ELF-1 (cell line): ENCODE measurements around the gene DNAH7.

ENCODE experiments used
- DNase-seq: peaks from one replicate; pipeline ENCODE4 v3.0.0-alpha.2; 2016; ENCODE audit warnings: low read depth, low spot score

DNAH7 gene

DNA sequence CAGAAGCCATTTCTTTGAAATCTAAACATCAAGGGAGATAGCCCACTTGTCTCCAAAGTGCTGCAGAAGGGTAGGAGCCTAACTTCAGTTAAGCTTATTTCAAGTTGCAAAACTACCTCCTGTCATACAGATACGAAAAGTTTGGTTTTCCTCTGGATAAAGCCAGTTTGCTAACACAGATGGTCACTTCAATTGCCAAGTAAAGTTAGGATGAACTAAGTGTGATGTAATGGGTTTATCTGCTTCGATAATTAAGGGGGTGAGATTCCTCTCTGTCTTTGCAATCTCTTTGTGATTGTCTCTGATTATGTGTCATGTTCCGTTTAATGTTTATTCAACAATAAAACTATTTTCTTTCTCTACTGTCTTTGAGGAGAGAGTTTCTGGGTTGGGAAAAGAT lies 255.2 kb downstream of the DNAH7 start:
- no peak for DNase-seq

DNA sequence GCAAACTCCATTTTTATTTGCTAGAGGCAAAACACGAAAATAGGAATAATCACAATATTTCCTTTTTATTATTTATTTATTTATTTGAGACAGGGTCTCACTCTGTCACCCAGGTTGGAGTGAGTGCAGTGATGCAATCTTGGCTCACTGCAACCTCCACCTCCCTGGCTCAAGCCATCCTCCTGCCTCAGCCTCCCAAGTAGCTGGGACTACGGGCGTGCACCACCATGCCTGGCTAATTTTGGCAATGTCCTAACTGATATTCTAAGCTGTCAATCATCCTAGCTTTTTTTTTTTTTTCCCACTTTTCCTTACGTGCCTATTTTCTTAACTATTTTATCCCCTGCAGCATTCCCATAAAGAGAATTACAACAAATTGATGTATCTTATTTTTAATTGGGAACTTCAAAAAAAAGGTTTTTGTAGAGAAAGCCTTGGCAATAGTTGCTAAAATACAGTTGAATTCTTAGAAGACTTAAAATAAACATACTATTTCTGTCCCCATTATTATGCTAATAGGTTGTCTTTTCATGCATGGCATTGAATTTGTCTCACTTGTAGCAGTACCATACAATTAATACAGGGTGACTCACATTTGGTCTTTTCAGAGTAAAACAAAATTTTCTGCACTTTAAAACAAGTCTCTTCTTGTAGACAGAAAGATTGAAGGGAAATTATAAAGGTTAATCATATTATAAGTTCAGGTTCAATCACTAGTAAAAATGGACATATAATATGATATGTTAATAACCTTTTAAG lies 258.1 kb downstream of the DNAH7 start:
- DNase-seq = no peak

DNA sequence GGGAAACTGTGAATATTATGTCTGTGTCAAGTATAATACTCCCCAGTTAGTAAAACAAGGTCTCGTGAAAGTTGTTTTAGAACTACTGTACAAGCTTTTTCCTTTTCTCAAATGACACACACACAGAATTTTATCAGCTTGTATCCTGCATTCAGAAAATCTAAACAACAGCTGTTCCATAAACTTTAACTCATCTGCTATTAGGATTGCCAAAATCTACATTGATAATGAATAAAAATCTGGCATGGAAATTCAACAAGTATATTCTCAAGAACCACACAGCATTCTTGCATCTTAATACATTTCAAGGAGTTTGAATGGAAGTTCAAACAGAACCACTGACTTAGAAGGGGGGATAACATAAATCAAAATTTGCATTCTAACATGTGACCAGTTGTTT lies 260.4 kb downstream of the DNAH7 start:
- no peak for DNase-seq

DNA sequence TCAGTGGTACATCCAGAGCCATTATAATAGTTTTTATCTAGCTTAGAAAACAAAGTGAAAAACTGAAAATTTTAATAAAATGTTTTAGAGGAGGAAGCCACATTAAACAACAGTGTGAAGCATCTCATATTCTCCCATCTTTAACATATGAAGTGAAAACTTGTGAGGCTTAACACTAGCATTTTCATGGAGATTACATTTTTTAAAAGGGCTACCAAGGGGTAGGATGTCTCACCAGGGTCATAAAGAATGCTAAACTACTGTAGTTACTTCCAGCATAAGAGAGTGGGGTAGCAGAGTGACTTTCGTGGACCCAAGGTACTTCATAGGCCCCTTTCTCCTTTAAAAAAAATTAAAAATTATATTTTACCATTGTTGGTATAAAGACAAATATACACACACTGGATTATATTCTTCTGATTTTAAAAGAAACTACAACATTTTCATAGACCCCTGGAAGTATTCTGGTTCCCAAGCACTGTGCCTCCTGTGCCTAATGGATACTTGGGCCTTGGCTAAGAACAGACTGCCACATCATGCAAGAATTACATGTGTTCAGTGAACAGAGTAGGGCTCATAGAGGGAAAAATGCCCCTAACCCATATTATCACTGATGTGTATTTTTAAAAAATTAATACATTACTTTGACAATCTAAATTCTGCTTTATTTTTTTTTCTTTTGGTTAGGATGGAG lies 263.2 kb downstream of the DNAH7 start:
- DNase-seq = no peak

DNA sequence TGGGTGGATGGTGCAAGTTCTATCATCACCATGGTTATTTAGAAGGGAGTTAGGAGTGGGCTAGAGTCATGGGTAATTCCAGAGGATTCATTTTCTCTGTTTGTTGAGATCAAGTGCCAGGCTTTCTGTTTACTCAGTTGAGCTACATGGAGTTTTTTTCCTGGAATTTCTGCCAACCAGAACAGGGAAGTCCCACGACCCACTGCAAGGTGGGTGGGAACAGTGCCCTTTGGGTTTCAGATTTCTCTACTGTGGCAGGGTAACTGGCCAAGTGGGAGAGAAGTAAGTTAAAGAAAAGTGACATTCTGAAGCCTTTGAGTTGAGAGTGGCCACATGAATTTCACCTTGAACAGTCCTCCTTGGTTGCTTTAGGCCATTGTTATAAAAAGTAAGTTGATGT lies 272.8 kb downstream of the DNAH7 start:
- DNase-seq = no peak

DNA sequence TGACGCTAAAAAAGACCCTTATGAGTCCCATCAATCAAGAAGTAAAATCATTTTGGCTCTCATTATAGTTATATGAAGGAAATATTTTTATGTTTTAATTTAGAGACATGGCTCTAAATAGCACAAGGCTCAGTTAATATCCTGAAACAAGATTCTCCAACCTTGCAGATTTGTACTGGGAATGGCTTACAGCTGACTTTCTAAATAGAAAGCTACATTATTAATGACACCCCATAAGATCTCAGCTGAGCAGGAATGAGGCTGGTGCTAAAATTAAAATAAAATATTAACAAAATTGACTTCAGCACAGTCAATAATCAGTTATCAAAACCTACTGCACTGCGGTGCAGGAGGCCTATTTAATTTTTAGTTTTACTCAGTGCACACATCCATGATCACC lies 274.8 kb downstream of the DNAH7 start:
- no peak for DNase-seq

DNA sequence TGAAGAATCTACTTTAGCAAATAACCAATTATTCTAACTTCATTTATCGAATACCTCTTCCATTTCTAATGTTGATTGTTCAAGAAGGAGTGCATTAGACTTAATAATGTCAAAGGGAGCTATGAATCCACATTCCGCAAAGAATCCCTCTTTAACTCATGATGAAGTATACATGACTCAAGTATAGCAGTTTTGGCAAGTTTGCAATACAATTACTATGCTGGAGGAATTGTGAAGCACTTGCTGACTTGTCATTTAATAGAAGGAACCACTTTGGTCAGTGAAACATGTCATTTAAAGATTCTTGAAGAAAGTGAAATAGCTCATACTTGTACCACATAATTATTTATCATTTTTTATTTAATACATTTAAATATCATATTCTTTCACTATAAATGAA lies 286.5 kb downstream of the DNAH7 start:
- DNase-seq = no peak

DNA sequence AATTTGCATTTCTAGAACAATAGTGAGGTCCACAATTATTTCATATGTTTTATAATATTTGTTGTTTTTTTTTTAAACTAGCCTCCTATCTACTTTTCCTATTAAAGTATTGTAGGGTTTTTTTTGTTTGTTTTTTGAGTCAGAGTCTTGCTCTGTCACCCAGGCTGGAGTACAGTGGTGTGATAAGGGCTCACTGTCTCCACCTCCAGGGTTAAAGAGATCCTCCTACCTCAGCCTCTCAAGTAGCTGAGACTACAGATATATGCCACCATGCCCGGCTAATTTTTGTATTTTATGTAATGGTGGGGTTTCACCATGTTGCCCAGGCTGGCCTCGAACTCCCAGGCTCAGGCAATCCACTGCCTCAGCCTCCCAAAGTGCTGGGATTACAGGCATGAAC lies 289.1 kb downstream of the DNAH7 start:
- no peak for DNase-seq

DNA sequence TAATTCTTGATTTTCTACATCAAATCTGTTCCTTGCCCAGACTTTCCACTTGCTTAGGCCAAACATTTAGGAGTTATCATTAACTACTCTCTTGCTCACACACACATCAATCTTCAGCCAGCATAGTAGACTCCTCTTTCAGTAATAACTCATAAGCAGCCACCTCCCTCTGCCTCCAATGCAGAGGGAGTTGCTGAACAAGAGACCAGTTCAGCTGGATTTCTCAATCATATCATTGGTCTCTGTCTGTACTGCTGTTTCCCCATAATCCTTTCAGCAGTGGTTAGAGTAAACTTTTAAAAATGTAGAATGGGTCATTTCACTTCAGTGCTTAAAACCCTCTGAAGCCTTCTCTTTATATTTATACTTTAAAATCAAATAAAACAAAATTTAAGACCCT lies 298.7 kb downstream of the DNAH7 start:
- DNase-seq = no peak

DNA sequence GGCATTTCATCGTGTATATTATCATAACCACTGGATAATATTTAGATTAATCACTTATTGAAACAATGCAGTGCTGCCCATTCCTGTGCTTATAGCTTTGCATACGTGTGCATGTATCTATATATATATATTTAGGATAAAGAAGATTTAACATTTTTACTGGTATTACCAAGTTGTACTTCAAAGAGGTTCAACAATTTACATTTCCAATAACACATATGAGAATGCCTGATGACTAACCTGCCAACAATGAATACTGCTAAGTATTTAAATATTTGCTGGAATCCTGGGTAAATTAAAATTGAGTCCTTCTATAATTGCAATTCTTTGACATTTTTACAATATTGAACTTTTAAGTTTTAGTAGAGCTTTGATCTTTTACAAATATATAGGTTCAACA lies 300.2 kb downstream of the DNAH7 start:
- no peak for DNase-seq

DNA sequence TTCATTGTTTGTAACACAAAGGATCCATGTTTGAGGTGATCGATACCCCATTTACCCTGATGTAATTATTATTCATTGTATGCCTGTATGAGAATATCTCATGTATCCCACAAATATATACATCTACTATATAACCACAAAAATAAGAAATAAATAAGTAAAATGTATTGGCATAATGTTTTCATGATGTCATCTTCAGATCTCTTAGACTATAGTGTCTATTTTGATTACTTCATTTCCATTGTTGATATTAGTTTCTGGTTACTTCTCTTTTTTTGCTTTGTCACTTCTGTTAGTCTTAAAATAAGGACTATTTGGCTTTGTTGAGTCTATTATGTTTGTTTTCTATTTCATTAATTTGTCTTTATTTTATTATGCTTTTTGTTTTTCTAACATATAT lies 301.9 kb downstream of the DNAH7 start:
- DNase-seq = no peak

DNA sequence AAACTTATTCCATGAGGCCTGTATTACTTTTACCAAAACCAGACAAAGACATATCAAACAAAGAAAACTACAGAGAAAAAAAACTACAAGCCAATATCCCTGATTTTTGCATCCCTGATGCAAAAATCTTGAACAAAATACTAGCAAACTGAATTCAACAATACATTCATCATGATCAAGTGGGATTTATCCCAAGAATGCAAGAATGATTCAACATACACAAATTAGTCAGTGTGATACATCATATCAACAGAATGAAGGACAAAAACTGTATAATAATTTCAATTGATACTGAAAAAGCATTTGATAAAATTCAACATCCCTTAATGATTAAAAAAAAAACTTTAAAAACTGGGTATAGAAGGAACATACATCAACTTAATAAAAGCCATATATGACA lies 304.8 kb downstream of the DNAH7 start:
- DNase-seq = no peak

DNA sequence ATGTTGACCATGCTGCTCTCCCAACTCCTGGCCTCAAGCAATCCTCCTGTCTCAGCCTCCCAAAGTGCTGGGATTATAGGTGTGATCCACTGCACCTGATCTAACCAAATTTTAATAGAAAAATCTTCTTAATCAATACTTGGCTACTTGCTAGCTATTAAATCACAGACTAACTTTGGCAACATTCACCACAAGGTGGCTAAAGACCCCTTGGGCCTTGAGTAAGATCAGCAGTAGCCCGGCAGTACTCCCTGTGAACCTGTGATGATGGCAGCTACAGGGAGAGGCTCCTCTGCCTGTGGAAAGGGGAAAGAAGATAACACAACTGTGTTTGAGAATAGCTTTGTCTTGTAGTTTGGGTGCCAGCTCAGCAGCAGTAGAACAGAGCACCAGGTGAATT lies 308.8 kb downstream of the DNAH7 start:
- no peak for DNase-seq

DNA sequence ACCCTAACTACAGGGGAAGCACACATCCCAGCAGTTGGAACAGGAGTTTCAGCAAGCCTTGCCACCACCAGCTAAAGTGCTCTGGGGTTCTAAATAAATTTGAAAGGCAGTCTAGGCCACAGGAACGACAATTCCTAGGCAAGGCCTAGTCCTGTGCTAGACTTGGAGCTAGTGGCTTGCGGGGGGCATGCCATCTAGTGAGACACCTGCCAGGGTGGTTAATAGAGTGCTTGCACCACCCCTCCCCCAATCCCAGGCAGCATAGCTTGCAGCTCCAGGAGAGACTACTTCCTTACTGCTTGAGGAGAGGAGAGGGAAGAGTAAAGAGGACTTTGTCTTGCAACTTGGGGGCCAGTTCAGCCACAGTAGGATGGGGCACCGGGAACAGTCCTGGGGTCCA lies 309.8 kb downstream of the DNAH7 start:
- no peak for DNase-seq

DNA sequence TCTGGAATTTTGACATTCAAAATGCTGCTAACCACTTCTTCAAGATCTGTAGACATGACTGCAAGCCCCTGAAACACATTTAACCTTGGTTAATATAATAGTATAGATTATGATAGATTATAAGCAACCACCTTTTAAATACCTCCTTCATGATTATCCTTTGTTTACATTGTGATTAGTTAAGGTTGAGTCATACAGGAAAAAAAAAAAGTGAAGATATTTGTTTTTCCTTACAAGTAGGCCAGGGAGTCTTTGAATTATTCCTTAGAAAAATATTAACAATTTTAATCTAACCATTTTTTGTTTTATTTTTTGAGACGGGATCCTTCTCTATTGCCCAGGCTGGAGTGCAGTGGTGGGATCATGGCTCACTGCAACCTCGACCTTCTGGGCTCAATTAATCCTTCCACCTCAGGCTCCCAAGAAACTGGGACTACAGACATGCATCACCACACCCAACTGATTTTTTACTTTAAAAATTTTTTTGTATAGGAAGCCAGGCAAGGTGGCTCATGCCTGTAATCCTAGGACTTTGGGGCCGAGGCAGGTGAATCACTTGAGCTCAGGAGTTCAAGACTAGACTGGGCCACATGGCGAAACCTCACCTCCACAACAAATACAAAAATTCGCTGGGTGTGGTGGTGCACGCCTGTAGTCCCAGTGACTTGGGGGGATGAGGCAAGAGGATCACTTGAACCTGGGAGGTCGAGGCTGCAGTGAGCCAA lies 312.3 kb downstream of the DNAH7 start:
- no peak for DNase-seq

DNA sequence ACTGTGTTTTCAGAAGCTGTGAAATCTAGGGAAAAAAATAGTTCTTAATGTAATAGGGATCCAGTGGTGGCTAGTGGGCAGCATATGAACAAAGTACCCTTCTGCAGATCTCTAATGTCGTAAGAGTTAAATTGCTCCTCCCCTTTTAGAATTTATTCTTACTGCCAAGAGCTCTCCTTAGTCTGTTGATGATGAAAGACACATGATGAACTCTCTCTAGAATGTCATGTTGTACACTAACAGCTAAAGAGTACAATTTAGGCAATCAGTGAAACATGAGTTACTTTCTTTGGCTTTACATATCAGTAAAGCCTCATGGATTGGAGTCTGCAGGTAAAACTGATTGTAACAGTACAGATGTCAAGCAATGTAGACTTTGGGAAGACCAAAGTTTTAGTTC lies 327.4 kb downstream of the DNAH7 start:
- no peak for DNase-seq

DNA sequence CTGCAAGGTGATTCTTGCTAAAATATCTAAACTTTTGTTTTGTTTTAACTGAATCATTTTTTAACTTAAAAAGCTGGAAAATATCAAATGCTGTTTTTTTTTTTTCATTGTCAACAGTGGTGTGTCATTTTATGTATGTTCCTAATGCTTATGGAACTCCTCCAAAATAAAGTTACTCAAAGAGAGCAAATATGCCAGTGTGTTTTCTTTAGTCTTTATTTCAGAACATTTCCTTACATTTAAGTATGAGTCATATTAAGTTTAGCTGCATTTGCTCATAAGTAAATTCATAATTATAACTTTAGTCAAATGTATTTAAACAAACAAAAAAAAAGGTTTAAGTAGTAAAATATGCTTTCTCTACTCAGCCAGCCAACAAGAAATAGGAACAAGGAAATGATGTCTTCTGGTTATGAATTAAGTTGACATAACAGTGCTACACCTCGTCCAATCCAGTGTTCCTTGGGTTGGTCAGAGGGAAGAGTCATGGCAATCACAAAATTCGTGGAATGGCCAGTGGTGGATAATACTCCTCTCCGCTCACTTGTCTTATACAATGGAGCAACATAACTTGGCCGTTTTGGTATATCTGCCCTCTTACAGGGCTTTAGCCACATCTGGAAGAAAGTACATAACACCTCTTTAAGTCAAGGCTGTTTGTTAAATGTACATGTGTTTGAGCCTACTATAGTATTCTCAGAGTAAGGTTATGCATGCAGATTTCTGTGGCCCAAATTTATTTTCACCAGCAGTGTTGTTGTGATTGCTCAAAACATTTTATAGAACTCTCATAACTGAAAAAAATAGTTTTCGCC lies 330.9 kb downstream of the DNAH7 start:
- DNase-seq = no peak

DNA sequence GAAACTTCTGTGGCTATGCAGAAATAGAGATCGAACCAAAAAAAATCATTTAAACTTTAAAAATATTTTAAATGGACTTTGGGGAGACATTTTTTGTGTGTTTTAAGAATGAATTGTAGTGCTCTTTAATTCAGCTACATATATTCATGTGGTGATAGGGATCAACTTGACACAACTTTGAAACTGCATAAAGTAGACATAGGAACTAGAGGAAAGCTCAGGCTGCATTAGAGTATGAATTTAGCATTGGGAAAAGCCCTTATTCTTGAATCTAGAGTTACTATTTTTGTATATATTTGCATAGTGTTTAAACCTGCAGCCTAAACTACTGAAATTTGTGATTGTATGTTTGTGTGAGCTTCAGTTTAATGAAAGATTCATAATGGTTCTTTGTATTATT lies 333.3 kb downstream of the DNAH7 start:
- no peak for DNase-seq

DNA sequence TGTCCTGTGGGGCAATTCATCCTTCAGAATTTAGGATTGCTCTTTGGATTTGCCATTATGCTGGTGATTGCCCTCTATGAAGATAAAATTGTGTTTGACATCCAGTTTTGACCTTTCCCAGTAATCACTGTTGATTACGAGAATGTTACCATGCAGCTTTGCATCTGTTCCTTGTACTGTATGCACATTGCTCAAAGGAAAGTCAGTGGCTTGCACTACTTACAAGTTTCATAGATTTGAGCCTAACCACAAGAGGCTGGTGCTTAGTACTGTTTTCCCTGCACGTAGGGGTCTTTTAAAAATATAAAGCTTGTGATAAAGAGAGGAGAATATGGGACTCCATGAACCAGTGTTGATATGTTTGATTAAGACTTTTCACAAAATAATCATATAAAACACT lies 333.7 kb downstream of the DNAH7 start:
- no peak for DNase-seq

DNA sequence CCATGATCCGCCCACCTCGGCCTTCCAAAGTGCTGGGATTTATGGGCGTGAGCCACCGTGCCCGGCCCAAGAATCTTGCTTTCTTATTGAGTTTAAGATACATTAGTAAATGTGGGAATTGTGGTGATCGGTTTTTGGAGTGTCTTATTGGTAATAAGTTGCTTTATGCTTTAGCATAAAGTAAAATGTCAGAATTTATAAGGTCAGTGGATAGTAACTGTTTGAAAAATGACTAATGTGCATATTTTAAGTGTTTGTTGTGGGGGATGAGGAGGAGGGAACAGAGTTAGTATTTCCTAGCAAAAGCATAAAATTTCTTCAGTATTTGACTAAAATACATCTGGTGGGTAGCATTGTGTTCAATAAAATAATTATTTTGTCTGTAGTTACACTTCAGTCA lies 334.2 kb downstream of the DNAH7 start:
- DNase-seq = no peak

DNA sequence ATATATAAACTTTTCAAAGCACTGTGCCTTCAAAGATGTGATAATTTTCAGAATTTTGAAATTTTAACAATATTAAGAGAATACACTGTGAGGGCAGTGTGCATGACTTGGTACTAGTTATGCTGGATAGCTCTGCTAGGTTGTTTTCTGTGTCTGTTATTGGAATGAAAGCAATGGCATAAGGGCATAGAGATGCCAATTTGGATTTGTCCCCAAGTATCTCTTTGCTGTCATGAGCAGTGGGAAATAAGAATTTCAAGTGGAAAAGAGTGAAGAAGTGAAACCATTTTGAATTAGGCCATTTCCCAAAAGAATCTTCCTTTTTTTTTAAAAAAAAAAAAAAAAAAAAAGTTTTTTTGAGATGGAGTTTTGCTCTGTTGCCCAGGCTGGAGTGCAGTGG lies 334.8 kb downstream of the DNAH7 start:
- no peak for DNase-seq

DNA sequence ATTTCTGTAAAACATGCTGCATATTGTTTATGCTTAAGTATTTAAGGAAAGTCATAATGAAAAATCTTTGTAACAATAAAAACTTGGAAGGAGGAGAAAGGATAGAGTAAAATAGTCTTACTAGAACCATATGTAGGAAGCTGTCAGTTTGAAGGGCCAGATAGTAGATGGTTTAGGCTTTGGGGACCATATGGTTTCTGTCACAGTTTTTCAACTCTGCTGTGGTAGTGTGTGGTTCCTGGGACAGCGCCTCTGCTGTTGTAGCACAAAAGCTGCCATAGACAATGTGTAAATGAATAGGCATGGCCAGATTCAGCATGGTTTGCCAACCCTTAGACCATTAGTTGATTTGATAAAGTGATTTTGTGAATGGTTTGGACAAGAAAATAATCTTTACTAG lies 336.1 kb downstream of the DNAH7 start:
- no peak for DNase-seq
